ENCODE results near the gene COL12A1. TPM values are rescaled to one million over a fixed set of nuclear protein-coding genes. Genes with fewer than 3 reads are reported as not detected.

The COL12A1 gene
- total and polyA plus RNA-seq, 9 donors, result 244 to 1,030 (median 553) TPM

- H3K4me1 ChIP-seq (ENCODE audit: control insufficient read depth, insufficient read depth, low read length), result no peaks in the 10 kb centered on the region
- peak; percentile 52 for DNase-seq
- WGBS (ENCODE audit: insufficient coverage), result no CpG with 5 or more reads among the region's 2 CpGs
- H3K36me3 ChIP-seq (ENCODE audit: control insufficient read depth, insufficient read depth, low read length), result no peaks in the 10 kb centered on the region
- H3K27me3 ChIP-seq (ENCODE audit: control insufficient read depth, insufficient read depth, low read length), result no peaks in the 10 kb centered on the region
- no peak overlapping the region for H3K4me3 ChIP-seq (ENCODE audit: low read length)
- no peak overlapping the region for H3K27ac ChIP-seq (ENCODE audit: low read length)
- no peaks in the 10 kb centered on the region for H3K9me3 ChIP-seq (replicated peaks; ENCODE audit: control insufficient read depth, low read depth, low read length)
These were observed 128.2 kb downstream of the COL12A1 start for GRCh38 chr6:75077701-75078100.

GRCh38 chr6:75076009-75076408 is 129.8 kb downstream of the COL12A1 start:
- Histone ChIP-seq H3K4me3 (ENCODE audit: low read length) (no peak overlapping the region), H3K27ac (ENCODE audit: low read length) (no peak overlapping the region), H3K36me3 (ENCODE audit: control insufficient read depth, insufficient read depth, low read length) (no peaks in the 10 kb centered on the region), H3K9me3 (replicated peaks; ENCODE audit: control insufficient read depth, low read depth, low read length) (no peaks in the 10 kb centered on the region), H3K4me1 (ENCODE audit: control insufficient read depth, insufficient read depth, low read length) (no peaks in the 10 kb centered on the region), H3K27me3 (ENCODE audit: control insufficient read depth, insufficient read depth, low read length) (no peaks in the 10 kb centered on the region)
- 67% methylated on average over 1 of the region's 5 CpGs for WGBS (ENCODE audit: insufficient coverage)
- no peak for DNase-seq

GRCh38 chr6:75070244-75070643 is 135.6 kb downstream of the COL12A1 start:
- H3K4me3 ChIP-seq (ENCODE audit: low read length), result no peak overlapping the region
- H3K27ac ChIP-seq (ENCODE audit: low read length), result no peak overlapping the region
- H3K4me1 ChIP-seq (ENCODE audit: control insufficient read depth, insufficient read depth, low read length), result no peaks in the 10 kb centered on the region
- H3K27me3 ChIP-seq (ENCODE audit: control insufficient read depth, insufficient read depth, low read length), result no peaks in the 10 kb centered on the region
- WGBS (ENCODE audit: insufficient coverage), result no CpG with 5 or more reads among the region's 1 CpG
- no peak for DNase-seq
- no peaks in the 10 kb centered on the region for H3K9me3 ChIP-seq (replicated peaks; ENCODE audit: control insufficient read depth, low read depth, low read length)
- no peaks in the 10 kb centered on the region for H3K36me3 ChIP-seq (ENCODE audit: control insufficient read depth, insufficient read depth, low read length)

- no peaks in the 10 kb centered on the region for H3K36me3 ChIP-seq (ENCODE audit: control insufficient read depth, insufficient read depth, low read length)
- H3K4me1 ChIP-seq (ENCODE audit: control insufficient read depth, insufficient read depth, low read length), result no peaks in the 10 kb centered on the region
- no peak overlapping the region for H3K4me3 ChIP-seq (ENCODE audit: low read length)
- H3K27ac ChIP-seq (ENCODE audit: low read length), result no peak overlapping the region
- H3K27me3 ChIP-seq (ENCODE audit: control insufficient read depth, insufficient read depth, low read length), result no peaks in the 10 kb centered on the region
- no peak for DNase-seq
- WGBS (ENCODE audit: insufficient coverage), result no CpG with 5 or more reads among the region's 5 CpGs
- H3K9me3 ChIP-seq (replicated peaks; ENCODE audit: control insufficient read depth, low read depth, low read length), result no peaks in the 10 kb centered on the region
These were observed 140.3 kb downstream of the COL12A1 start for GRCh38 chr6:75065523-75065922.

- no peaks in the 10 kb centered on the region for H3K4me1 ChIP-seq (ENCODE audit: control insufficient read depth, insufficient read depth, low read length)
- no peaks in the 10 kb centered on the region for H3K36me3 ChIP-seq (ENCODE audit: control insufficient read depth, insufficient read depth, low read length)
- no peak overlapping the region for H3K27ac ChIP-seq (ENCODE audit: low read length)
- DNase-seq, result no peak
- no peaks in the 10 kb centered on the region for H3K27me3 ChIP-seq (ENCODE audit: control insufficient read depth, insufficient read depth, low read length)
- no CpG with 5 or more reads among the region's 3 CpGs for WGBS (ENCODE audit: insufficient coverage)
- no peaks in the 10 kb centered on the region for H3K9me3 ChIP-seq (replicated peaks; ENCODE audit: control insufficient read depth, low read depth, low read length)
- no peak overlapping the region for H3K4me3 ChIP-seq (ENCODE audit: low read length)
These were observed 153.4 kb downstream of the COL12A1 start for GRCh38 chr6:75052491-75052890.

- DNase-seq, result no peak
- Histone ChIP-seq H3K27me3 (ENCODE audit: control insufficient read depth, insufficient read depth, low read length) (no peaks in the 10 kb centered on the region), H3K27ac (ENCODE audit: low read length) (no peak overlapping the region), H3K9me3 (replicated peaks; ENCODE audit: control insufficient read depth, low read depth, low read length) (no peaks in the 10 kb centered on the region), H3K36me3 (ENCODE audit: control insufficient read depth, insufficient read depth, low read length) (no peaks in the 10 kb centered on the region), H3K4me3 (ENCODE audit: low read length) (no peak overlapping the region), H3K4me1 (ENCODE audit: control insufficient read depth, insufficient read depth, low read length) (no peaks in the 10 kb centered on the region)
These were observed 156.5 kb downstream of the COL12A1 start for GRCh38 chr6:75049308-75049707.

GRCh38 chr6:75044846-75045245 is 161.0 kb downstream of the COL12A1 start:
- H3K4me3 ChIP-seq (ENCODE audit: low read length), result no peak overlapping the region
- no peak overlapping the region for H3K27ac ChIP-seq (ENCODE audit: low read length)
- no peak for DNase-seq
- H3K27me3 ChIP-seq (ENCODE audit: control insufficient read depth, insufficient read depth, low read length), result no peaks in the 10 kb centered on the region
- no peaks in the 10 kb centered on the region for H3K4me1 ChIP-seq (ENCODE audit: control insufficient read depth, insufficient read depth, low read length)
- no peaks in the 10 kb centered on the region for H3K36me3 ChIP-seq (ENCODE audit: control insufficient read depth, insufficient read depth, low read length)
- H3K9me3 ChIP-seq (replicated peaks; ENCODE audit: control insufficient read depth, low read depth, low read length), result no peaks in the 10 kb centered on the region

- H3K27me3 ChIP-seq (ENCODE audit: control insufficient read depth, insufficient read depth, low read length), result no peaks in the 10 kb centered on the region
- H3K36me3 ChIP-seq (ENCODE audit: control insufficient read depth, insufficient read depth, low read length), result no peaks in the 10 kb centered on the region
- peak; percentile 35 for DNase-seq
- no peak overlapping the region for H3K4me3 ChIP-seq (ENCODE audit: low read length)
- H3K27ac ChIP-seq (ENCODE audit: low read length), result no peak overlapping the region
- 75% methylated on average over 1 of the region's 2 CpGs for WGBS (ENCODE audit: insufficient coverage)
- H3K9me3 ChIP-seq (replicated peaks; ENCODE audit: control insufficient read depth, low read depth, low read length), result no peaks in the 10 kb centered on the region
- H3K4me1 ChIP-seq (ENCODE audit: control insufficient read depth, insufficient read depth, low read length), result no peaks in the 10 kb centered on the region
These were observed 164.5 kb downstream of the COL12A1 start for GRCh38 chr6:75041381-75041780.

Other genes starting within 250 kb of the COL12A1 start
- 380 TPM for gene COX7A2, start 37.7 kb upstream of the COL12A1 start, total RNA-seq
- gene COX7A2, start 37.7 kb upstream of the COL12A1 start, polyA plus RNA-seq (ENCODE audit: insufficient read depth in 1 of 8, insufficient read length in 8 of 8, low replicate concordance in 1 of 8), result 100 to 1,000 TPM; 224 to 301 (median 244) TPM
- 45.2 TPM for gene TMEM30A, start 78.7 kb upstream of the COL12A1 start, total RNA-seq
- gene TMEM30A, start 78.7 kb upstream of the COL12A1 start, polyA plus RNA-seq (ENCODE audit: insufficient read depth in 1 of 8, insufficient read length in 8 of 8, low replicate concordance in 1 of 8), result 10 to 100 TPM; 48.9 to 81.5 (median 62.0) TPM